ENCODE data around the gene CEP112. TPM values are rescaled to one million over a fixed set of nuclear protein-coding genes. Genes with fewer than 3 reads are reported as not detected.

Gene CEP112
- total RNA-seq, 1 donor from 2014 or later = 13.9 TPM

GRCh38 chr17:66056148-66056547 lies 135.8 kb downstream of the CEP112 start:
- TF ChIP-seq, protein P1, sequence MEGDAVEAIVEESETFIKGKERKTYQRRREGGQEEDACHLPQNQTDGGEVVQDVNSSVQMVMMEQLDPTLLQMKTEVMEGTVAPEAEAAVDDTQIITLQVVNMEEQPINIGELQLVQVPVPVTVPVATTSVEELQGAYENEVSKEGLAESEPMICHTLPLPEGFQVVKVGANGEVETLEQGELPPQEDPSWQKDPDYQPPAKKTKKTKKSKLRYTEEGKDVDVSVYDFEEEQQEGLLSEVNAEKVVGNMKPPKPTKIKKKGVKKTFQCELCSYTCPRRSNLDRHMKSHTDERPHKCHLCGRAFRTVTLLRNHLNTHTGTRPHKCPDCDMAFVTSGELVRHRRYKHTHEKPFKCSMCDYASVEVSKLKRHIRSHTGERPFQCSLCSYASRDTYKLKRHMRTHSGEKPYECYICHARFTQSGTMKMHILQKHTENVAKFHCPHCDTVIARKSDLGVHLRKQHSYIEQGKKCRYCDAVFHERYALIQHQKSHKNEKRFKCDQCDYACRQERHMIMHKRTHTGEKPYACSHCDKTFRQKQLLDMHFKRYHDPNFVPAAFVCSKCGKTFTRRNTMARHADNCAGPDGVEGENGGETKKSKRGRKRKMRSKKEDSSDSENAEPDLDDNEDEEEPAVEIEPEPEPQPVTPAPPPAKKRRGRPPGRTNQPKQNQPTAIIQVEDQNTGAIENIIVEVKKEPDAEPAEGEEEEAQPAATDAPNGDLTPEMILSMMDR (IDR thresholded peaks at IDR 0.05; ENCODE audit: insufficient read depth, low read depth, low read length) = no peak
- no peak for TF ChIP-seq EZH2 (IDR thresholded peaks at IDR 0.05; ENCODE audit: insufficient read depth, low read length)
- Mint-ChIP-seq H3K27me3 (ENCODE audit: low read depth, unreplicated experiment) (no peaks in the 10 kb centered on the region), H3K4me3 (ENCODE audit: unreplicated experiment) (no peak overlapping the region), H3K4me1 (ENCODE audit: low read depth, unreplicated experiment) (no peaks in the 10 kb centered on the region), H3K9me3 (ENCODE audit: unreplicated experiment) (peaks cover 6% of the 10 kb centered on the region), H3K36me3 (ENCODE audit: low read depth, unreplicated experiment) (peaks cover 1% of the 10 kb centered on the region), H3K27ac (ENCODE audit: unreplicated experiment) (no peak overlapping the region)
- H3K27ac ChIP-seq (ENCODE audit: low read depth, low read length) = no peak overlapping the region
- no peak for DNase-seq (ENCODE audit: low read depth)
- no peak overlapping the region for H3K4me3 ChIP-seq (ENCODE audit: insufficient read depth, low read depth, low read length)
- no peak overlapping the region for H3K4me2 ChIP-seq (ENCODE audit: low read length)
- H3K4me1 ChIP-seq (ENCODE audit: insufficient read depth, low read length) = no peaks in the 10 kb centered on the region
- H3K9me3 ChIP-seq (ENCODE audit: insufficient read depth, low read depth, low read length) = no peaks in the 10 kb centered on the region
- FAIRE-seq = no peak
- H4K20me1 ChIP-seq (ENCODE audit: insufficient read depth, low read length) = no peaks in the 10 kb centered on the region
- no peak overlapping the region for H3K9ac ChIP-seq (ENCODE audit: low read length)
- H3K36me3 ChIP-seq (ENCODE audit: insufficient read depth, low read length) = no peaks in the 10 kb centered on the region
- no peaks in the 10 kb centered on the region for H3K79me2 ChIP-seq (ENCODE audit: insufficient read depth, low read length)
- H3K27me3 ChIP-seq (ENCODE audit: insufficient read depth, low read length) = no peaks in the 10 kb centered on the region
- no peak overlapping the region for H2AFZ ChIP-seq (ENCODE audit: low read depth, low read length)

- Mint-ChIP-seq H3K27me3 (ENCODE audit: low read depth, unreplicated experiment) (no peaks in the 10 kb centered on the region), H3K27ac (ENCODE audit: unreplicated experiment) (no peak overlapping the region), H3K4me1 (ENCODE audit: low read depth, unreplicated experiment) (no peaks in the 10 kb centered on the region), H3K4me3 (ENCODE audit: unreplicated experiment) (no peak overlapping the region), H3K36me3 (ENCODE audit: low read depth, unreplicated experiment) (peaks cover 5% of the 10 kb centered on the region), H3K9me3 (ENCODE audit: unreplicated experiment) (peaks cover 2% of the 10 kb centered on the region)
- Histone ChIP-seq H3K27me3 (ENCODE audit: insufficient read depth, low read length) (no peaks in the 10 kb centered on the region), H3K9me3 (ENCODE audit: insufficient read depth, low read depth, low read length) (no peaks in the 10 kb centered on the region), H3K4me2 (ENCODE audit: low read length) (no peak overlapping the region), H3K9ac (ENCODE audit: low read length) (no peak overlapping the region), H3K4me3 (ENCODE audit: insufficient read depth, low read depth, low read length) (no peak overlapping the region), H2AFZ (ENCODE audit: low read depth, low read length) (no peak overlapping the region), H4K20me1 (ENCODE audit: insufficient read depth, low read length) (no peaks in the 10 kb centered on the region), H3K79me2 (ENCODE audit: insufficient read depth, low read length) (no peaks in the 10 kb centered on the region), H3K36me3 (ENCODE audit: insufficient read depth, low read length) (no peaks in the 10 kb centered on the region), H3K27ac (ENCODE audit: low read depth, low read length) (no peak overlapping the region), H3K4me1 (ENCODE audit: insufficient read depth, low read length) (no peaks in the 10 kb centered on the region)
- TF ChIP-seq EZH2 (IDR thresholded peaks at IDR 0.05; ENCODE audit: insufficient read depth, low read length) = no peak
- TF ChIP-seq, protein P1 (IDR thresholded peaks at IDR 0.05; ENCODE audit: insufficient read depth, low read depth, low read length) = no peak
- FAIRE-seq (no peak), DNase-seq (ENCODE audit: low read depth) (no peak)
These were observed 137.7 kb downstream of the CEP112 start for GRCh38 chr17:66054242-66054641.

- Mint-ChIP-seq H3K27ac (ENCODE audit: unreplicated experiment) (no peak overlapping the region), H3K4me3 (ENCODE audit: unreplicated experiment) (no peak overlapping the region), H3K4me1 (ENCODE audit: low read depth, unreplicated experiment) (no peaks in the 10 kb centered on the region), H3K9me3 (ENCODE audit: unreplicated experiment) (no peaks in the 10 kb centered on the region), H3K27me3 (ENCODE audit: low read depth, unreplicated experiment) (no peaks in the 10 kb centered on the region), H3K36me3 (ENCODE audit: low read depth, unreplicated experiment) (no peaks in the 10 kb centered on the region)
- no peak for DNase-seq (ENCODE audit: low read depth)
- Histone ChIP-seq H3K4me2 (ENCODE audit: low read length) (no peak overlapping the region), H3K36me3 (ENCODE audit: insufficient read depth, low read length) (no peaks in the 10 kb centered on the region), H3K79me2 (ENCODE audit: insufficient read depth, low read length) (no peaks in the 10 kb centered on the region), H3K4me1 (ENCODE audit: insufficient read depth, low read length) (no peaks in the 10 kb centered on the region), H4K20me1 (ENCODE audit: insufficient read depth, low read length) (no peaks in the 10 kb centered on the region), H3K9ac (ENCODE audit: low read length) (no peak overlapping the region), H2AFZ (ENCODE audit: low read depth, low read length) (no peak overlapping the region), H3K4me3 (ENCODE audit: insufficient read depth, low read depth, low read length) (no peak overlapping the region), H3K9me3 (ENCODE audit: insufficient read depth, low read depth, low read length) (no peaks in the 10 kb centered on the region), H3K27ac (ENCODE audit: low read depth, low read length) (no peak overlapping the region), H3K27me3 (ENCODE audit: insufficient read depth, low read length) (no peaks in the 10 kb centered on the region)
- FAIRE-seq = no peak
- TF ChIP-seq EZH2 (IDR thresholded peaks at IDR 0.05; ENCODE audit: insufficient read depth, low read length) = no peak
- TF ChIP-seq, protein P1 (IDR thresholded peaks at IDR 0.05; ENCODE audit: insufficient read depth, low read depth, low read length) = no peak
These were observed 147.8 kb downstream of the CEP112 start for GRCh38 chr17:66044083-66044482.

Measured in astrocyte (in vitro differentiated cells and primary cell).